Activated CD8-positive, alpha-beta T cell treated with anti-CD3 and anti-CD28 coated beads, Interleukin-2, amount 10 ng/mL, durations not matched to agents 7 days and 5 days (primary cell): ENCODE data around the gene BCKDHB. TPM values are rescaled to one million over a fixed set of nuclear protein-coding genes. Genes with fewer than 3 reads are reported as not detected.
"Not testable (repeated sequence)": the region's sequence is repeated elsewhere in the genome, so short reads cannot be mapped to it uniquely, and the experiment has no call there.

ENCODE experiments used
- ATAC-seq: fragments of 150-1000 bp; cut with Tn5 transposase; one replicate; pipeline ENCODE4 v1.10.0; 2021; ENCODE audit warnings: moderate library complexity
- CTCF ChIA-PET: fragments of 350-600 bp; sonication (Branson Sonifier 250); formaldehyde crosslinking; loops from one replicate; lab custom pipeline; 2021; ENCODE audit warnings: antibody characterized with exemption; lab: Charles Lee
- POLR2A ChIA-PET: fragments of 350-600 bp; sonication (Branson Sonifier 250); formaldehyde crosslinking; loops from one replicate; lab custom pipeline; 2021; ENCODE audit warnings: antibody characterized with exemption; lab: Charles Lee
- DNase-seq: peaks from one replicate; pipeline ENCODE4 v3.0.0-alpha.2; 2020
- H3K27ac Mint-ChIP-seq: one replicate; pipeline ENCODE4 v1.8.0; 2021; ENCODE audit warnings: mild to moderate bottlenecking, mixed read lengths
- H3K27me3 Mint-ChIP-seq: one replicate; pipeline ENCODE4 v1.8.0; 2021; ENCODE audit warnings: low read depth, mixed read lengths
- H3K36me3 Mint-ChIP-seq: one replicate; pipeline ENCODE4 v1.8.0; 2021; ENCODE audit warnings: low read depth, mixed read lengths
- H3K4me1 Mint-ChIP-seq: one replicate; pipeline ENCODE4 v1.8.0; 2021; ENCODE audit warnings: low read depth, mixed read lengths
- H3K4me3 Mint-ChIP-seq: one replicate; pipeline ENCODE4 v1.8.0; 2021; ENCODE audit warnings: mild to moderate bottlenecking, mixed read lengths
- H3K9me3 Mint-ChIP-seq: one replicate; pipeline ENCODE4 v1.8.0; 2022; ENCODE audit warnings: mixed read lengths; ENCODE audit not compliant: insufficient read depth
- total RNA-seq, 2 experiments: library from RNA; stranded (reverse); gene quantifications; one replicate each; pipeline ENCODE4 v1.2.3, GENCODE V29; 2021

BCKDHB gene
- total RNA-seq, 2 experiments from 2014 or later = 19.9 to 21.9 TPM

GRCh38 chr6:80234401-80234800, 127.9 kb downstream of the BCKDHB start:
- CTCF ChIA-PET = no interaction called here
- no peaks in the 10 kb centered on the region for H3K4me1 Mint-ChIP-seq
- H3K36me3 Mint-ChIP-seq = peaks cover 4% of the 10 kb centered on the region
- DNase-seq = no peak
- ATAC-seq = no peak
- H3K4me3 Mint-ChIP-seq = no peak overlapping the region
- H3K27ac Mint-ChIP-seq = no peak overlapping the region
- POLR2A ChIA-PET = interaction anchor here (0.8 kb wide), 1 partner anchor 271 kb away, joined by 3 read pairs; no protein-coding TSS in a partner anchor
- H3K27me3 Mint-ChIP-seq = no peaks in the 10 kb centered on the region
- no peaks in the 10 kb centered on the region for H3K9me3 Mint-ChIP-seq

- H3K27me3 Mint-ChIP-seq = no peaks in the 10 kb centered on the region
- POLR2A ChIA-PET = interaction anchor here (0.8 kb wide), 1 partner anchor 271 kb away, joined by 3 read pairs; no protein-coding TSS in a partner anchor
- H3K4me1 Mint-ChIP-seq = no peaks in the 10 kb centered on the region
- H3K9me3 Mint-ChIP-seq = no peaks in the 10 kb centered on the region
- ATAC-seq (no peak), DNase-seq (no peak)
- no peak overlapping the region for H3K27ac Mint-ChIP-seq
- no peak overlapping the region for H3K4me3 Mint-ChIP-seq
- CTCF ChIA-PET = no interaction called here
- peaks cover 4% of the 10 kb centered on the region for H3K36me3 Mint-ChIP-seq
These were observed 128.4 kb downstream of the BCKDHB start for GRCh38 chr6:80234908-80235307.

- peaks cover 4% of the 10 kb centered on the region for H3K36me3 Mint-ChIP-seq
- H3K27ac Mint-ChIP-seq = no peak overlapping the region
- H3K27me3 Mint-ChIP-seq = no peaks in the 10 kb centered on the region
- H3K4me3 Mint-ChIP-seq = no peak overlapping the region
- H3K9me3 Mint-ChIP-seq = no peaks in the 10 kb centered on the region
- DNase-seq (no peak), ATAC-seq (no peak)
- CTCF ChIA-PET = interaction anchor here (1.1 kb wide), 1 partner anchor 21 kb away, joined by 3 read pairs; no protein-coding TSS in a partner anchor
- POLR2A ChIA-PET = no interaction called here
- no peaks in the 10 kb centered on the region for H3K4me1 Mint-ChIP-seq
These were observed 129.2 kb downstream of the BCKDHB start for GRCh38 chr6:80235647-80236046.

- H3K4me1 Mint-ChIP-seq, POLR2A ChIA-PET, H3K27me3 Mint-ChIP-seq, H3K4me3 Mint-ChIP-seq, H3K27ac Mint-ChIP-seq, DNase-seq, H3K36me3 Mint-ChIP-seq, H3K9me3 Mint-ChIP-seq, ATAC-seq, CTCF ChIA-PET: not testable (repeated sequence)
These were observed 132.3 kb downstream of the BCKDHB start for GRCh38 chr6:80238754-80239153.

GRCh38 chr6:80245043-80245442, 138.6 kb downstream of the BCKDHB start:
- POLR2A ChIA-PET = no interaction called here
- Mint-ChIP-seq H3K36me3 (no peaks in the 10 kb centered on the region), H3K27ac (no peak overlapping the region), H3K4me3 (no peak overlapping the region), H3K27me3 (no peaks in the 10 kb centered on the region), H3K9me3 (no peaks in the 10 kb centered on the region), H3K4me1 (peaks cover 2% of the 10 kb centered on the region)
- DNase-seq = no peak
- CTCF ChIA-PET = interaction anchor here (0.9 kb wide), 1 partner anchor 23 kb away, joined by 3 read pairs; no protein-coding TSS in a partner anchor
- no peak for ATAC-seq

GRCh38 chr6:80249897-80250296, 143.4 kb downstream of the BCKDHB start:
- Mint-ChIP-seq H3K9me3 (no peaks in the 10 kb centered on the region), H3K36me3 (no peaks in the 10 kb centered on the region), H3K4me3 (no peak overlapping the region), H3K4me1 (peaks cover 4% of the 10 kb centered on the region), H3K27ac (no peak overlapping the region), H3K27me3 (no peaks in the 10 kb centered on the region)
- DNase-seq (no peak), ATAC-seq (no peak)
- POLR2A ChIA-PET = no interaction called here
- CTCF ChIA-PET = no interaction called here

- Mint-ChIP-seq H3K27me3 (no peaks in the 10 kb centered on the region), H3K4me3 (no peak overlapping the region), H3K36me3 (no peaks in the 10 kb centered on the region), H3K9me3 (no peaks in the 10 kb centered on the region), H3K4me1 (peaks cover 4% of the 10 kb centered on the region), H3K27ac (no peak overlapping the region)
- ChIA-PET POLR2A (no interaction called here), CTCF (no interaction called here)
- no peak for DNase-seq
- no peak for ATAC-seq
These were observed 144.0 kb downstream of the BCKDHB start for GRCh38 chr6:80250391-80250997.

GRCh38 chr6:80251321-80251720, 144.8 kb downstream of the BCKDHB start:
- DNase-seq = no peak
- no peaks in the 10 kb centered on the region for H3K27me3 Mint-ChIP-seq
- no peaks in the 10 kb centered on the region for H3K36me3 Mint-ChIP-seq
- CTCF ChIA-PET = interaction anchor here (1.0 kb wide), 1 partner anchor 37 kb away, joined by 3 read pairs; no protein-coding TSS in a partner anchor
- H3K4me1 Mint-ChIP-seq = peaks cover 4% of the 10 kb centered on the region
- no peak for ATAC-seq
- H3K4me3 Mint-ChIP-seq = no peak overlapping the region
- no peaks in the 10 kb centered on the region for H3K9me3 Mint-ChIP-seq
- H3K27ac Mint-ChIP-seq = no peak overlapping the region
- POLR2A ChIA-PET = no interaction called here

- Mint-ChIP-seq H3K4me3 (no peak overlapping the region), H3K9me3 (no peaks in the 10 kb centered on the region), H3K4me1 (peaks cover 4% of the 10 kb centered on the region), H3K27ac (no peak overlapping the region), H3K27me3 (no peaks in the 10 kb centered on the region), H3K36me3 (no peaks in the 10 kb centered on the region)
- ChIA-PET POLR2A (no interaction called here), CTCF (no interaction called here)
- no peak for ATAC-seq
- no peak for DNase-seq
These were observed 148.2 kb downstream of the BCKDHB start for GRCh38 chr6:80254716-80255115.

GRCh38 chr6:80256691-80257090, 150.2 kb downstream of the BCKDHB start:
- CTCF ChIA-PET = no interaction called here
- DNase-seq = no peak
- no peaks in the 10 kb centered on the region for H3K4me1 Mint-ChIP-seq
- no peaks in the 10 kb centered on the region for H3K9me3 Mint-ChIP-seq
- POLR2A ChIA-PET = no interaction called here
- H3K4me3 Mint-ChIP-seq = no peak overlapping the region
- no peak overlapping the region for H3K27ac Mint-ChIP-seq
- no peak for ATAC-seq
- no peaks in the 10 kb centered on the region for H3K27me3 Mint-ChIP-seq
- no peaks in the 10 kb centered on the region for H3K36me3 Mint-ChIP-seq

GRCh38 chr6:80259118-80259517, 152.6 kb downstream of the BCKDHB start:
- no peaks in the 10 kb centered on the region for H3K36me3 Mint-ChIP-seq
- POLR2A ChIA-PET = no interaction called here

GRCh38 chr6:80263585-80263984, 157.1 kb downstream of the BCKDHB start:
- Mint-ChIP-seq H3K4me3 (no peak overlapping the region), H3K27me3 (no peaks in the 10 kb centered on the region), H3K9me3 (no peaks in the 10 kb centered on the region), H3K27ac (no peak overlapping the region), H3K4me1 (no peaks in the 10 kb centered on the region), H3K36me3 (no peaks in the 10 kb centered on the region)
- ChIA-PET POLR2A (no interaction called here), CTCF (no interaction called here)
- no peak for DNase-seq
- no peak for ATAC-seq

More at GRCh38 chr6:80259118-80259517, 152.6 kb downstream of the BCKDHB start:
- ATAC-seq = no peak
- Mint-ChIP-seq H3K9me3 (no peaks in the 10 kb centered on the region), H3K4me3 (no peak overlapping the region), H3K4me1 (no peaks in the 10 kb centered on the region), H3K27me3 (no peaks in the 10 kb centered on the region), H3K27ac (no peak overlapping the region)
- no peak for DNase-seq
- CTCF ChIA-PET = no interaction called here
